ENCODE data around the gene PLXNC1. TPM values are rescaled to one million over a fixed set of nuclear protein-coding genes. Genes with fewer than 3 reads are reported as not detected.

Gene PLXNC1
- total and polyA plus RNA-seq, 9 of the 15 experiments (the other 6 are each of a cell fraction or from before 2014, with no cell fraction given) = 0.08 to 0.87 (median 0.28) TPM

GRCh38 chr12:94169966-94170689 lies 21.8 kb downstream of the PLXNC1 start (continued):
- TF ChIP-seq THAP12 (CRISPR knock-in tag; IDR thresholded peaks at IDR 0.05) = no peak
- no peak for TF ChIP-seq ARID2 (IDR thresholded peaks at IDR 0.05)
- TF ChIP-seq BRD9 (IDR thresholded peaks at IDR 0.05; ENCODE audit: low read depth, partially characterized antibody) = peak; percentile 51
- TF ChIP-seq PTTG1 (tag; IDR thresholded peaks at IDR 0.05; ENCODE audit: low read depth) = no peak
- no peak for TF ChIP-seq DPF2 (IDR thresholded peaks at IDR 0.05)
- no peak for TF ChIP-seq E2F3 (CRISPR knock-in tag; IDR thresholded peaks at IDR 0.05)
- TF ChIP-seq FUS (optimal IDR thresholded peaks at IDR 0.05; ENCODE audit: low read depth, low read length) = no peak
- TF ChIP-seq NR2F6 (CRISPR knock-in tag; IDR thresholded peaks at IDR 0.05) = no peak
- peak; percentile 83 for TF ChIP-seq ZFP36 (IDR thresholded peaks at IDR 0.05; ENCODE audit: low read depth, low read length, partially characterized antibody)
- TF ChIP-seq SMARCA5 (IDR thresholded peaks at IDR 0.05) = peak; percentile 38; the same call in 1 of the 2 replicates
- TF ChIP-seq SPI1 (IDR thresholded peaks at IDR 0.05; ENCODE audit: borderline replicate concordance, low read depth, low read length) = no peak
- peak; percentile 47 for TF ChIP-seq CHD4 (IDR thresholded peaks at IDR 0.05; ENCODE audit: insufficient read depth, insufficient replicate concordance, low read depth, low read length, poor library complexity, severe bottlenecking)
- no peak for TF ChIP-seq ZNF76 (CRISPR knock-in tag; IDR thresholded peaks at IDR 0.05; ENCODE audit: borderline replicate concordance)
- TF ChIP-seq SOX6 (IDR thresholded peaks at IDR 0.05) = no peak
- TF ChIP-seq RBM25 (IDR thresholded peaks at IDR 0.05; ENCODE audit: low read depth, low read length, severe bottlenecking) = peak; percentile 93
- no peak for TF ChIP-seq NKRF (IDR thresholded peaks at IDR 0.05; ENCODE audit: borderline replicate concordance)
- TF ChIP-seq ADNP (tag; IDR thresholded peaks at IDR 0.05) = peak; percentile 67; the same call in 1 of the 2 replicates
- TF ChIP-seq HEY1 (CRISPR knock-in tag; IDR thresholded peaks at IDR 0.05; ENCODE audit: borderline replicate concordance) = no peak
- TF ChIP-seq ZSCAN32 (CRISPR knock-in tag; IDR thresholded peaks at IDR 0.05) = no peak
- no peak for TF ChIP-seq FOXO4 (CRISPR knock-in tag; IDR thresholded peaks at IDR 0.05)
- no peak for TF ChIP-seq ZNF764 (CRISPR knock-in tag; IDR thresholded peaks at IDR 0.05; ENCODE audit: low read depth)
- peak; percentile 36 to 58; a peak in 2 of 4 replicates for TF ChIP-seq KDM1A (IDR thresholded peaks at IDR 0.05)

All from K562 (cell line).